Thoracic aorta (tissue), 2 donors: ENCODE results near the gene LRRTM4. TPM values are rescaled to one million over a fixed set of nuclear protein-coding genes. Genes with fewer than 3 reads are reported as not detected.

Experiments
- ATAC-seq: fragments of 150-250 bp; one replicate; pipeline ENCODE4 v1.8.0; 2017; ENCODE audit warnings: low read depth; ENCODE audit not compliant: insufficient number of reproducible peaks, low FRiP score
- DNase-seq: peaks from one replicate; pipeline ENCODE4 v3.0.0-alpha.2; 2020; ENCODE audit warnings: low spot score
- H3K27ac ChIP-seq, 2 donors: fragments of 200-600 bp; sonication (generic); 1 replicate in 1 of 2; 2 replicates in 1 of 2; pipeline ENCODE4 v1.5.1; 2016; ENCODE audit warnings: mild to moderate bottlenecking in 2 of 2, moderate library complexity in 2 of 2
- H3K27me3 ChIP-seq: fragments of 200-600 bp; sonication (generic); replicated peaks from 2 replicates; pipeline ENCODE4 v1.6.0; 2016; ENCODE audit warnings: mild to moderate bottlenecking; ENCODE audit not compliant: insufficient read depth
- H3K36me3 ChIP-seq: fragments of 200-600 bp; sonication (generic); one replicate; pipeline ENCODE4 v1.5.1; 2016
- H3K4me1 ChIP-seq, 2 donors: fragments of 200-600 bp; sonication (generic); 1 replicate in 1 of 2; 2 replicates in 1 of 2; pipeline versions ENCODE4 v1.5.1 to v1.6.0; 2016; ENCODE audit warnings: low read depth in 2 of 2, mild to moderate bottlenecking in 1 of 2; ENCODE audit not compliant: control insufficient read depth in 1 of 2
- H3K4me3 ChIP-seq: fragments of 200-600 bp; sonication (generic); 2 replicates; pipeline ENCODE4 v1.5.1; 2016; ENCODE audit warnings: mild to moderate bottlenecking
- H3K9me3 ChIP-seq: fragments of 200-600 bp; sonication (generic); 2 replicates; pipeline ENCODE4 v1.5.1; 2016
- CTCF ChIP-seq: fragments of 200-600 bp; sonication (generic); IDR thresholded peaks from one replicate; pipeline ENCODE4 v1.5.1; 2019; ENCODE audit warnings: antibody characterized with exemption
- total RNA-seq, 2 donors: library from RNA; depleted of rRNA; stranded (reverse); fragments of >200 nt; gene quantifications; one replicate each; pipeline versions ENCODE4 v1.1.0 to v1.2.3, GENCODE V29; 2016

Gene LRRTM4
- total RNA-seq, 2 donors from 2014 or later, result not detected

GRCh38 chr2:76938153-76938552 lies 584.0 kb downstream of the LRRTM4 start:
- Histone ChIP-seq H3K4me3 (no peak overlapping the region), H3K9me3 (no peaks in the 10 kb centered on the region), H3K36me3 (no peaks in the 10 kb centered on the region), H3K27me3 (no peaks in the 10 kb centered on the region), H3K4me1 (no peaks in the 10 kb centered on the region), H3K27ac (no peak overlapping the region)
- DNase-seq (no peak), ATAC-seq (no peak)
- no peak for TF ChIP-seq CTCF

- H3K27me3 ChIP-seq, result no peaks in the 10 kb centered on the region
- no peaks in the 10 kb centered on the region for H3K4me1 ChIP-seq
- H3K27ac ChIP-seq, result no peak overlapping the region
- no peak overlapping the region for H3K4me3 ChIP-seq
- H3K9me3 ChIP-seq, result no peaks in the 10 kb centered on the region
- no peaks in the 10 kb centered on the region for H3K36me3 ChIP-seq
- DNase-seq (no peak), ATAC-seq (no peak)
- no peak for TF ChIP-seq CTCF
Observed at GRCh38 chr2:76932550-76932949, 589.6 kb downstream of the LRRTM4 start.

GRCh38 chr2:76930056-76930744 lies 592.0 kb downstream of the LRRTM4 start:
- no peak for ATAC-seq
- no peaks in the 10 kb centered on the region for H3K27me3 ChIP-seq
- no peaks in the 10 kb centered on the region for H3K36me3 ChIP-seq
- no peak overlapping the region for H3K4me3 ChIP-seq
- no peaks in the 10 kb centered on the region for H3K9me3 ChIP-seq
- no peaks in the 10 kb centered on the region for H3K4me1 ChIP-seq
- no peak for TF ChIP-seq CTCF
- DNase-seq, result no peak
- no peak overlapping the region for H3K27ac ChIP-seq

- Histone ChIP-seq H3K27me3 (no peaks in the 10 kb centered on the region), H3K4me3 (no peak overlapping the region), H3K36me3 (no peaks in the 10 kb centered on the region), H3K9me3 (no peaks in the 10 kb centered on the region), H3K27ac (no peak overlapping the region), H3K4me1 (no peaks in the 10 kb centered on the region)
- DNase-seq (no peak), ATAC-seq (no peak)
- no peak for TF ChIP-seq CTCF
Observed at GRCh38 chr2:76928026-76928425, 594.1 kb downstream of the LRRTM4 start.

- H3K36me3 ChIP-seq, result no peaks in the 10 kb centered on the region
- H3K4me3 ChIP-seq, result no peak overlapping the region
- no peaks in the 10 kb centered on the region for H3K9me3 ChIP-seq
- no peak overlapping the region for H3K27ac ChIP-seq
- H3K27me3 ChIP-seq, result no peaks in the 10 kb centered on the region
- H3K4me1 ChIP-seq, result no peaks in the 10 kb centered on the region
- ATAC-seq, result no peak
- TF ChIP-seq CTCF, result no peak
- no peak for DNase-seq
Observed at GRCh38 chr2:76921006-76921405, 601.2 kb downstream of the LRRTM4 start.
